ENCODE data around the gene TEX22. TPM values are rescaled to one million over a fixed set of nuclear protein-coding genes. Genes with fewer than 3 reads are reported as not detected.

The TEX22 gene
- total and polyA plus RNA-seq, 11 donors = 0.06 to 1.8 (median 0.60) TPM; not detected in 3

DNA sequence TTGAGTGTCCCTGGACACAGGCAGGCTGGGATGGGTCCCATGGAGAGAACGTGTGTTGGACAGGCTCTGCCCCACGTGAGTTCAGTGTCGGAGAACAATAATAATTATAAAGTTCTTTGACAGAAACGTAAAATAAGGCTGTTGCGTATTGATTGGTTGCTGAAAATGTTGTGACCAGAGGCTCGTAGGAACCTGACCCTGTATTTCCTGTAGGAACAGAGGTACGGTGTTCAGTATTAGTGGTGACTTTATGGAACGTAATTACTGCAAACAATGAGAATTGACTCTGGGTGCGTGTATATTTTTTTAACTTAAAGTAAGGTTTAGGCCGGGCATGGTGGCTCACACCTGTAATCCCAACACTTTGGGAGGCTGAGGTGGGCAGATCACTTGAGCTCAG lies 29.1 kb downstream of the TEX22 start:
- no peak for TF ChIP-seq POLR2A (IDR thresholded peaks at IDR 0.05)
- TF ChIP-seq, protein P1, sequence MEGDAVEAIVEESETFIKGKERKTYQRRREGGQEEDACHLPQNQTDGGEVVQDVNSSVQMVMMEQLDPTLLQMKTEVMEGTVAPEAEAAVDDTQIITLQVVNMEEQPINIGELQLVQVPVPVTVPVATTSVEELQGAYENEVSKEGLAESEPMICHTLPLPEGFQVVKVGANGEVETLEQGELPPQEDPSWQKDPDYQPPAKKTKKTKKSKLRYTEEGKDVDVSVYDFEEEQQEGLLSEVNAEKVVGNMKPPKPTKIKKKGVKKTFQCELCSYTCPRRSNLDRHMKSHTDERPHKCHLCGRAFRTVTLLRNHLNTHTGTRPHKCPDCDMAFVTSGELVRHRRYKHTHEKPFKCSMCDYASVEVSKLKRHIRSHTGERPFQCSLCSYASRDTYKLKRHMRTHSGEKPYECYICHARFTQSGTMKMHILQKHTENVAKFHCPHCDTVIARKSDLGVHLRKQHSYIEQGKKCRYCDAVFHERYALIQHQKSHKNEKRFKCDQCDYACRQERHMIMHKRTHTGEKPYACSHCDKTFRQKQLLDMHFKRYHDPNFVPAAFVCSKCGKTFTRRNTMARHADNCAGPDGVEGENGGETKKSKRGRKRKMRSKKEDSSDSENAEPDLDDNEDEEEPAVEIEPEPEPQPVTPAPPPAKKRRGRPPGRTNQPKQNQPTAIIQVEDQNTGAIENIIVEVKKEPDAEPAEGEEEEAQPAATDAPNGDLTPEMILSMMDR (IDR thresholded peaks at IDR 0.05) = no peak
- intact Hi-C loops (cut with DNase I) = no loop called here
- 96 to 99% (median 97%) methylated on average over 10 of the region's 10 CpGs for WGBS, 4 donors
- H3K27me3 ChIP-seq = no peaks in the 10 kb centered on the region
- DNase-seq (no peak), ATAC-seq (no peak)
- H3K27ac ChIP-seq = no peak overlapping the region
- peaks cover 0 to 13% (median 0%) of the 10 kb centered on the region in 12 donors for H3K9me3 ChIP-seq
- peaks cover 0 to 31% (median 0%) of the 10 kb centered on the region in 9 donors for H3K36me3 ChIP-seq
- no peak overlapping the region for H3K4me3 ChIP-seq
- H3K4me1 ChIP-seq = peaks cover 0 to 34% (median 13%) of the 10 kb centered on the region in 12 donors

DNA sequence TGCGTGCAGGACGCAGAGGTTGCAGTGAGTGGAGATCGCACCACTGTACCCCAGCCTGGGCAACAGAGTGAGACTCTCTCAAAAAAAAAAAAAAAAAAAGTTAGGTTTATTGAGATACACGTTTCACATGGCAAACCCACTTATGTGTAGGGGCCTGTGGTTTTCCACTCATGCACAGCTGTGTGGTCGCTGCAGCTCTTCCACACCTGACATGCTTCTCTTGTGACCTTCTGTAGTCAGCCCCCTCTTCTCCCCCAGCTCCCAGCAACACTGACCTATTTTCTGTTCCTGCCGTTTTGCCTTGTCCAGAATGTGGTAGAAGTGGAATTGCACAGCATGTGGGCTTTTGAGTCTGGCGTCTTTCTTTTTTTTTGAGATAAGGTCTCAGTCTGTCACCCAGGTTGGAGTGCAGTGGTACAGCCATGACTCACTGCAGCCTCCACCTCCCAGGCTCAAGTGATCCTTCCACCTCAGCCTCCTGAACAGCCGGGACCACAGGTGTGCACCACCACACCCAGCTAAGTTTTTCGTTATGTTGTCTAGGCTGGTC lies 29.7 kb downstream of the TEX22 start:
- ATAC-seq = no peak
- intact Hi-C loops (cut with DNase I) = no loop called here
- TF ChIP-seq POLR2A (IDR thresholded peaks at IDR 0.05) = no peak
- TF ChIP-seq, protein P1 (IDR thresholded peaks at IDR 0.05) = no peak

DNA sequence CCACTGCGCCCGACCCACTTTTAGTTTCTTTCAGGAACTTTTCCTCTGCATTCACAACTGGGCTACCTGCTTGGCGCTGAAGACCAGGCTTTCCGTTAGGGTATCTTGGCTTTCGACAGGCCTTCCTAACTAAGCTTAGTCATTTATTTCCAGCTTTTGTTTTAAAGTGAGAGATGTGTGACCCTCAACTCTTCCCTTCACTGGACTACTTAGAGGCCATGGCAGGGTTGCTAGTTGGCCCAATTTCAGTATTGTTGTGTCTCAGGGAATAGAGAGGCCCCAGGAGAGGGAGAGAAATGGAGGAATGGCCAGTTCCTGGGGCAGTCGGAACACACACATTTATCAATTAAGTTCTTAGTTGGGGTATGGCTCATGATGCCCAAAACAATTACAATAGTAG lies 31.7 kb downstream of the TEX22 start:
- H3K4me1 ChIP-seq = peaks cover 0 to 17% (median 6%) of the 10 kb centered on the region in 12 donors
- intact Hi-C loops (cut with DNase I) = no loop called here
- peak in 3 of 4 donors; percentile 21 to 62 (median 35) for ATAC-seq
- no peak for DNase-seq
- TF ChIP-seq, protein P1 (IDR thresholded peaks at IDR 0.05) = no peak
- H3K4me3 ChIP-seq = no peak overlapping the region
- peaks cover 0 to 13% (median 0%) of the 10 kb centered on the region in 12 donors for H3K9me3 ChIP-seq
- no peaks in the 10 kb centered on the region for H3K27me3 ChIP-seq
- peaks cover 0 to 20% (median 0%) of the 10 kb centered on the region in 9 donors for H3K36me3 ChIP-seq
- H3K27ac ChIP-seq = peak overlapping the region in 4 of 12 donors; percentile 18 to 54 (median 38)
- WGBS, 4 donors = 71 to 79% (median 76%) methylated on average over 6 of the region's 6 CpGs

More for the DNA sequence above, 29.7 kb downstream of the TEX22 start:
- 93 to 96% (median 95%) methylated on average over 9 of the region's 9 CpGs for WGBS, 4 donors
- Histone ChIP-seq H3K9me3 (peaks cover 0 to 13% (median 0%) of the 10 kb centered on the region in 12 donors), H3K36me3 (peaks cover 0 to 31% (median 0%) of the 10 kb centered on the region in 9 donors), H3K27ac (no peak overlapping the region), H3K27me3 (no peaks in the 10 kb centered on the region), H3K4me3 (no peak overlapping the region), H3K4me1 (peaks cover 0 to 28% (median 8%) of the 10 kb centered on the region in 12 donors)
- DNase-seq = no peak

DNA sequence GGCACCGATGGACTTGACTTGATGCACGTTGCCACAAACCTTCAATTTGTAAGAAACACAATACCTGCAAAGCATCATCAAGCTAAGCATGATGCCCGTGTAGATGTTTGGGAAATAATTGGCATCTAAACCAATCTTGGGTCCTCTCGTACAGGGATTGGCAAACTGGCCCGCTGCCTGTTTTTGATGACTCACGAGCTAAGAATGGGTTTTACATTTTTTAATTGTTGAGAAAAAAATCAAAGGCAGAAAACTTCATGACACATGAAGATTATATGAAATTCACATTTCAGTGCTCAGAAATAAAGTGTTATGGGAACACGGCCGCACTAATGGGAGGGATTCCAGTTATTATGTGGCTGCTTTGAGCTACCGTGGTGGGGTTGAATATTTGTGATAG lies 32.2 kb downstream of the TEX22 start:
- Histone ChIP-seq H3K27me3 (no peaks in the 10 kb centered on the region), H3K36me3 (peaks cover 0 to 19% (median 0%) of the 10 kb centered on the region in 9 donors), H3K4me3 (no peak overlapping the region), H3K9me3 (peaks cover 0 to 14% (median 0%) of the 10 kb centered on the region in 12 donors), H3K27ac (peak overlapping the region in 4 of 12 donors; percentile 20 to 54 (median 35)), H3K4me1 (peaks cover 0 to 17% (median 6%) of the 10 kb centered on the region in 12 donors)
- no peak for TF ChIP-seq POLR2A (IDR thresholded peaks at IDR 0.05)
- TF ChIP-seq, protein P1 (IDR thresholded peaks at IDR 0.05) = no peak
- DNase-seq = no peak
- WGBS, 4 donors = 61 to 75% (median 69%) methylated on average over 9 of the region's 9 CpGs
- ATAC-seq = no peak
- intact Hi-C loops (cut with DNase I) = no loop called here
